HFF-Myc (cell line): ENCODE data around the gene CST9.

Experiments used
- DNase-seq: peaks from one replicate; pipeline ENCODE4 v3.0.0-alpha.2; 2011; ENCODE audit warnings: low read depth; ENCODE audit errors: extremely low read depth
- H3K4me3 ChIP-seq: replicated peaks from 2 replicates; pipeline ENCODE4 v1.5.1; 2011; ENCODE audit warnings: low read depth, mild to moderate bottlenecking, control low read depth, low read length
- CTCF ChIP-seq: IDR thresholded peaks from 2 replicates; pipeline ENCODE4 v1.5.1; 2012; ENCODE audit warnings: mild to moderate bottlenecking, low read depth, low read length, control low read depth; ENCODE audit errors: missing control alignments

Gene CST9

GRCh38 chr20:23602699-23603098, 3.0 kb downstream of the CST9 start:
- H3K4me3 ChIP-seq: no peak overlapping the region
- no peak for TF ChIP-seq CTCF
- no peak for DNase-seq

DNA sequence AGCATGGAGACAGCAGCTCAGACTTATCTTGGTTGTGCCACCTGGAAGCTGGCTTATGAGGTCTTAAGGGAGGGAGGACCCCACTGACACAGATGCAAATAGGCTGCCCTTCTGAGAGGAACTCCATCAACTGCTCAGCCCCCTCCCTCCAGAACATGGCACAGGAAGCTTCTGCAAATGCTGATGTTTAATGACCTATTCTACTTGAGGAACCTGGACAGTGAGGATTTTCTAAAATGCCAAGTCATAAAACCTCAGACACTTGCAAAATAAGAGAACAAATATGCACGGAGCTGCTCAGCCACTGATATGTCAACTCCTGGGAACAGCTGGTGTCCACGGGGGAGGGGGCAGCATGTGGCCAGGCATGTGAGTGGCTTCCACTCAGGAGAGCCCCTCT, 3.5 kb downstream of the CST9 start:
- no peak for DNase-seq

DNA sequence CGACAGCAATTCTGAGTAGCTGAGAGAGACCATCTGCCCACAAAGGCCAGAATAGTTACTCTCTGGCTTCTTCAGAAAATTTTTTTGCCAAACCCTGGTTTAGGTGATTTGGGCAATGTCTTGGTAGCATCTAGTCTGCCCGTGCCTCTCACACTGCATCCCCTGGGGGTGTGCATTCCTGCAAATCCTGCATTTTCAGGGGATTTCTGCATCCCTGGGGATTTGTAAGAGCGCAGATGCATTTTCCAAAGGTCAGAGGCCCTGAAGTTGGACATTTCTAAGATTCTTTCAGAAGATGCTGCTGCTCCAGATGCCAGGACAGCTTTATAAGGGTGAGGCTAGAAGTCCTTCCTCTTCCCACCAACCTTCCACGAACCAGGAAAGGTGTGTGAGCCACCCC, 4.0 kb downstream of the CST9 start:
- DNase-seq: no peak
- no peak for TF ChIP-seq CTCF

More for the DNA sequence above, 3.5 kb downstream of the CST9 start:
- TF ChIP-seq CTCF: no peak
- no peak overlapping the region for H3K4me3 ChIP-seq

DNA sequence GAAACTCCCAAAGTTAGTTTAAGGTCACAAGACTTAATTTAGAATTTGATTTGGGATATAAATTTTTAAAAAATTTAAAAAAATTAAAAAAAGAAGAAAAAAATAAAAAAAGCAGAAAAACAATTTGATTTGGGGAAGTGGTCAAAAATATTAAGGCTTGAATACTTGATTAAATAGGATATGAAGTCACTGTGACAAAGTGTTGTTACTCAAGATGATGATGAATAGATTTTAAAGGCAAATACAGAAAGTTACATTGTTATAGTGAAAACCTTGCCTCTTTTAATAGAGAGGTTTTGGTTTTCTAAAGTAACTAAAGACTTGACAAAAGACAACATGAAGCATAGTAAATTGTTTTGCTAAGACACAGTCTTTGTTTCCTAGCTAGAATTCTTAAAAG, 7.2 kb downstream of the CST9 start:
- no peak for TF ChIP-seq CTCF

More for the DNA sequence above, 4.0 kb downstream of the CST9 start:
- no peak overlapping the region for H3K4me3 ChIP-seq

DNA sequence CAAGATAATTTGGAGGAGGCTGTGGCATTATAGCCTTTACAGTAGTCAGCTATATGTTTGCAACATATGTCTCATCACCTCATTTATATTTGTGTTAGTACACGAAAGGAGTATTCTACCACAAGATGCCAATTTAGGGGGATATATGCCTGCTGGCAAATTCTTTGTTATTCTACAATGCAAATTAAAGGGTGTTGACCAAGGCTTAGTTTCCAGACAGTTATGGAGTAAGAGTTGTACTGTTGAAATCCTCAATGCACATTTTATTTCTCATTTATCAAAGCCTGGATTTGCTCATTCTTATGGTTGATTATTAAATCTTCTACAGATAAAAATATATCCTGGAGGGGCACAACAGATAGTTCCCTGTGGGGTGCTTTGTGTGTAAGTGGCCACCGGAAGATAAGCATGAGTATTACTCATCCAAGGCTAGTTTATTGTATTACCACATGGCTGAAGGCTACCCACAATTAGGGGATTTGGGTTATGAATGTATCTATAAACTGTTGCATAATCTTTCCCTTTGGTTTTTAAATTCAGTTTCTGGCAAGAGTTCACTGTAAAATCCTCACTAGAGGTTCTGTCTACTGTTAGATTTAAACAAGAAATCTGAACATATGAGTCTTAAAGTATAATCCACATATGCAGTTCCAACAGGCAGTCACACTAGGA, 9.0 kb downstream of the CST9 start:
- no peak overlapping the region for H3K4me3 ChIP-seq
- DNase-seq: no peak
- TF ChIP-seq CTCF: no peak

More for the DNA sequence above, 7.2 kb downstream of the CST9 start:
- no peak overlapping the region for H3K4me3 ChIP-seq
- no peak for DNase-seq

DNA sequence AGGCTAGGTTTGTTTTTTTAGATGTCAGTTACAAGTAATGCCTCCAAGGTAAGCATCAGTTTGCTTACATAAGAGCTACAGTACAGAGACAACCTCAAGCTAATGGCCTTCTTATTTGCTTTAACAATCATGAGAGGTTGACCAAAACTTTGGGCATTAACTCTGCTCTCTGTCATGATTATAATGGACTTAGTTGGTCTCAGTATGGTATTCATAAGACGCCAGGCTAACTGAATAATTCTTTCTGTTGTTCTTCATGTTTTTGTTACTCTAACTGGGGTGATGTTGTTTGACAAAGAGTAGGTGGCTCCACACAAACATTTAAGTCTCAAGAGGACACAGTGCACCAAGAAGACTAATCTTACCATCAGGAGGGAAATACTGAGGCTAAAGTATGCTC, 9.8 kb downstream of the CST9 start:
- no peak overlapping the region for H3K4me3 ChIP-seq
- TF ChIP-seq CTCF: no peak
- DNase-seq: no peak
